A549 (cell line): ENCODE data around the gene MGAT5.

ENCODE experiments used
- CEBPB ChIP-seq, 2 experiments: fragments of >200 bp in 1 of 2; sonication (Bioruptor Twin) in 1 of 2; formaldehyde crosslinking in 1 of 2; IDR thresholded peaks; 2 replicates each; pipeline ENCODE4 v1.6.1; 2012 to 2016
- CTCF ChIP-seq: fragments of >200 bp; sonication (Bioruptor Twin); formaldehyde crosslinking; IDR thresholded peaks from 3 replicates; pipeline ENCODE4 v1.5.1; 2016
- HMGXB4 ChIP-seq: fragments of 250-450 bp; sonication (Bioruptor Pico); IDR thresholded peaks from 2 replicates; pipeline ENCODE4 v1.5.0; 2021; ENCODE audit warnings: mild to moderate bottlenecking, moderate library complexity, borderline replicate concordance
- POLR2A ChIP-seq: IDR thresholded peaks from 2 replicates; pipeline ENCODE4 v1.6.1; 2012; ENCODE audit warnings: mild to moderate bottlenecking, low read length
- ZC3H11A ChIP-seq: fragments of 450-650 bp; IDR thresholded peaks from 2 replicates; pipeline ENCODE4 v1.6.1; 2014; ENCODE audit warnings: antibody characterized with exemption, mild to moderate bottlenecking
- ZFP36 ChIP-seq: fragments of 450-650 bp; IDR thresholded peaks from 2 replicates; pipeline ENCODE4 v1.6.1; 2014; ENCODE audit warnings: borderline replicate concordance; ENCODE audit not compliant: partially characterized antibody

- TF ChIP-seq CEBPB (IDR thresholded peaks at IDR 0.05), result no peak
- no peak for TF ChIP-seq CTCF
- no peak for TF ChIP-seq ZC3H11A
- no peak for TF ChIP-seq POLR2A
- TF ChIP-seq ZFP36, result no peak
- TF ChIP-seq HMGXB4 (CRISPR knock-in tag), result no peak
These were observed 91.3 kb downstream of the MGAT5 start for GRCh38 chr2:134344954-134345697.
